Spleen (tissue), 7 donors: ENCODE measurements around the gene XAF1.

Experiments
- CTCF ChIP-seq, 11 experiments: fragments of 200-600 bp in 7 of 11; fragments of 450-650 bp in 4 of 11; sonication (generic) in 4 of 11; IDR thresholded peaks in 8 of 11; conservative IDR thresholded peaks in 3 of 11; 1 replicate in 7 of 11; 2 replicates in 4 of 11; pipeline versions ENCODE4 v1.4.0 to v1.8.0; 2016 to 2021; ENCODE audit warnings: antibody characterized with exemption in 11 of 11, inconsistent platforms in 4 of 11, mild to moderate bottlenecking in 1 of 11
- POLR2A ChIP-seq, 3 donors: fragments of 450-650 bp; IDR thresholded peaks; one replicate each; pipeline ENCODE4 v1.5.1; 2017; ENCODE audit warnings: antibody characterized with exemption in 3 of 3, mild to moderate bottlenecking in 1 of 3
- donor health status: DM: no; HTN: no; CAD: no; lungs with moderate emphysema.
- donor health status: DM: no; HTN: no; CAD: no.
- donor health status: DM: no; HTN: no; CAD: no.

- TF ChIP-seq CTCF (IDR thresholded peaks at IDR 0.05 in 8 of 11, conservative IDR thresholded peaks at IDR 0.05 in 3 of 11) (no peak), POLR2A (IDR thresholded peaks at IDR 0.05) (no peak)
Observed at GRCh38 chr17:6823011-6823442, 67.2 kb downstream of the XAF1 start.
